ENCODE measurements around the gene IRF5.
"Not testable (repeated sequence)": the region's sequence is repeated elsewhere in the genome, so short reads cannot be mapped to it uniquely, and the experiment has no call there.

IRF5 gene

DNA sequence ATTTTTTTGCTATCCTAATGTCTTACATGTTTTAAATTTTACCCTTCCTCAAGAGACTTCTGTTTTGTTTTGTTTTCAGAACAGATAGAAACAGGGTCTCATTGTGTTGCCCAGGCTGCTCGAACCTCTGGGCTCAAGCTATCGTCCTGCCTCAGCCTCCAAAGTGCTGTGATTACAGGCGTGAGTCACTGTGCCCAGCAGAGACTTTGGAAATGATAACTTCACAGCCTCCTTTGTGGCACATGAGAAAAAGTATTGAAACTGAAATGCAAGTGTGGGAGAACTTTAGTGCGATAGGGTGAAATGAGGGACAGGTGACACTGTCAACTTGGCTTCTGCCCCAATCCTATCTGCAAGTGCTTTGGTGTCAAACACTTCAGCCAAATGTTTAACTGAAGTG lies 21.6 kb downstream of the IRF5 start:
- no peak for DNase-seq (ENCODE audit: low spot score)

DNA sequence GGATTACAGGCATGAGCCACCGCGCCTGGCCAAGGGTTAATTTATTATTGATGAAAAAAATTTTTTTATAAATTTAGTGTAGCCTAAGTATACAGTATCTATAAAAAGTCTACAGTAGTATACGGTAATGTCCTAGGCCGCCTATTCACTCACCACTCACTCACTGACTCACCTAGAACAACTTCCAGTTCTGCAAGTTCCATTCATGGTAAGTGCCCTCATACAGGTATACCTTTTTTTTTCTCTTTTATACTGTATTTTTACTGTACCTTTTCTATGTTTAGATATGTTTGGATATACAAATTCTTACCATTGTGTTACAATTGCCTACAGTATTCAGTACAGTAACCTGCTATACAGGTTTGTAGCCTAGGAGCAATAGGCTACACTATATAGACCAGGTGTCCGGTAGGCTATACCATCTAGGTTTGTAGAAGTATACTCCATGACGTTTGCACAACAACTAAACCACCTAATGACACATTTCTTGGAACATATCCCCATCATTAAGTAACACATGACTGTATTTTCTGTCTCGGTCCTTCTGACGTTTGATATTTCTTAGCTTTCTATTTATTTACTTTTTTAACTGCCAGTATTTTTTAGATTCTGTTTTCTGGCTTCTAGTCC lies 23.4 kb downstream of the IRF5 start:
- no peak for DNase-seq (ENCODE audit: low spot score)

DNA sequence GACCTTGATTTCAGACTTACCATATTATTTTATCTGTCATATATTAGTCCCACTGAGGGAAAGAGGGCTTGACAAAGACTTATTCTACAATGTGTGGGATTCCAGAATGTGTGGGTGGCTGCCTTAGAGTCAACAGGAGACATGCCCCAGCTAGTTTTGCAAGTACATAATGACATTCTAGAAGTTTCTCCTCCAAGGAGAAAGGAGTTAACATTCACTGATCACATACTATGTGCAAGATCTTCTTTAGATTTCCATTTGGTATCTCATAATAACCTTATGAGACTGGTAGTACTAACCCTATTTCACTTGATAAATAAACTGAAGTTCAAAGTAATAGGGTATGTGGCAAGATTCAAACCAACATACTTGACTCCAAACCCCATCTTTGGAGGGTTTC lies 25.2 kb downstream of the IRF5 start:
- DNase-seq (ENCODE audit: low spot score) = no peak

DNA sequence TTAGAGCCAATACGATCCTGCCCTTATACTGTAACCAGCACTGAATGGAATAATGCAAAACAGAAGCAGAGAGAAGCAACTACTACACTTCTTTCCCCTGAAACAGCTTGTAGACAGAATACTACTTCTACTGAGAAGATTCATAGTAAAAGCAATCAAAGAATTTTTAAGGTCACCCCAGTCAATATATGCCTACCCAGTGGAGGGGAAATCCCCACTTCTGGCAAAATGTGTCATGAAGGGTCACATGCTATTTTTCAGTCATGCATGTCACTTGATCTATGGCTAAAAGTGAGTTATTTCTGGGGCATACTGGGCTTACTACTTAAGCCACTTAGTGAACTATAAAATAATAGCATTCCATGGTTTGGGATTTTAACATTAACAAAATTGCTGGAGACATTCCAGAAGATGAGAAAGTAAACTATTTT lies 25.6 kb downstream of the IRF5 start:
- no peak for DNase-seq (ENCODE audit: low spot score)

DNA sequence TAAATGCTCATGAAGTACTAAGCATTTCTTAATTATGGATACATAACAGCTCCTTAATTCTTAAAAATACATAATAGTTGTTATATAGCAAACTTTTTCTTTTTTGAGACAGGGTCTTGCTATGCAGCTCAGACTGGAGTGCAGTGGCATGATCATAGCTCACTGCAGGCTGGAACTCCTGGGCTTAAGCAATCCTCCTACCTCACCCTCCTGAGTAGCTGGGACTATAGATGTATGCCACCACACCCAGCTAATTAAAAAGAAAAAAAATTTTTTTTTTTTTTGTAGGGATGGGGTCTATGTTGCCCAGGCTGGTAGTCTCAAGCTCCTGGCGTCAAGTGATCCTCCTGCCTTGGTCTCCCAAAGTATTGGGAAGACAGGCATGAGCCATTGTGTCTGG lies 30.9 kb downstream of the IRF5 start:
- no peak for DNase-seq (ENCODE audit: low spot score)

DNA sequence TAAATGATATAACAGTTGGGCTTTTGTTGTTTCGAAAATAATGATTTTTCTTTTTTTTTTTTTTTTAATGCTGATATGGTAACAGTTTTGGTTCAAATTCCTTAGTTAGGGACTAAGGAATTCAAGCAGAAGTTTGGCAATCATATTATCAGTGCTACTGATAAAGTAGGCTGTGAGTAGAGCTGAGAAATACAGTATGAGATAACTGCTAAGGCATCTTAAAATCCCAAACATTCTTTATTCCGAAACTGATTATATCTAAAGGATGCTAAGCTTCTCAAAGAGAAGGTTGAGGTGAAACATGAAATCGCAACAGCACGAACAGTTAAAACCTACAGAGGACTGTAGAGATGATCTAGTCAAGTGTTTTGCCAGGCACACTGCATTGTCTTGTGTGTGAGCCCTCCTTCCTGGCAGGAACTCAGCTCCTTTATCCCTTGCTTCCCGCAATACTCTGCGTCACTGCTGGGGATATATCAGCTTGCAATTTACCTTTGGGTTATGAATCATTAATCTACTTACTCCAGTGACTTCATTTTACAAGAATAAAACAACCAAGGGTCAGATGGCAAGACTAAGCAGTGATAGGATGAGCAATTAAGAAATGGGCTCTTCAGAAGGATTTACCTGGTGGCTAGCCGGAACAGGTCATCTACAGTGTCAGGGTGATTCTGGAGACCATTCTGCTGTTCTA lies 36.7 kb downstream of the IRF5 start:
- DNase-seq (ENCODE audit: low spot score) = no peak

DNA sequence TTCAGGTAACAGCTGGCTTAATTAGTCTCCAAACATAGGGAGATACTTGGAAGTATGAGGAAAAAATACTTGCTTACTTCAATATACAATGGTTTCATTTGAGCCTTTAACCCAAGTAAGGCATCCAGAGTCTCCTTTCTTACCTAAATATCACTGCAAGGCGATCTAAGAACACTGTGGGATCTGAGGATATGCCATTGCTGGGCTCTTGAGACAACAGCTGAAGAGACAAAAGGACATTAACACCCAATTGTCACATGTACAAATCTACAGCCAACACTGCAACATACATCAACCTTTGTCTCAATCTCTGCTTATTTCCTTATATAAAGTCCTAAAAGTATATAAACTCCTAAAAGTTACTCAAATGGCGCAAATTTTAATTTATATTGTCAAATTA lies 44.4 kb downstream of the IRF5 start:
- DNase-seq (ENCODE audit: low spot score) = no peak

DNA sequence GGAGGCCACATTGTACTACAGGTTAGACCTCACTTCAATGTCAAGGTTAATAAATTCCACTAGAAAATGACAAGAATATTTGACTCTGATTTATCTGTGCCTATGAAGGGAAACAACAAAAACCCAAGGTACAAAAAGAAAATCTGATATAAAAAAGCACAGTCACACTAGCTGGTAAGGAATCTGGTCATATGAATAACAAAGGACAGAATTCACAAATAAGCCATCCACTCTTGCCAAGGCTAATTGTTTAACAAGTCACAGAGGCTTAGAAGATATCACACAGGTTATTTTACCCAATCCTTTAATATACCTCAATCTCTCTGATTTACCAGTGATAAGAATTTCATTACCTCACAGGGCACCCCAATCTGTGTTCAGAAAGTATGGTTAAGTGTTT lies 47.9 kb downstream of the IRF5 start:
- DNase-seq (ENCODE audit: low spot score) = no peak

DNA sequence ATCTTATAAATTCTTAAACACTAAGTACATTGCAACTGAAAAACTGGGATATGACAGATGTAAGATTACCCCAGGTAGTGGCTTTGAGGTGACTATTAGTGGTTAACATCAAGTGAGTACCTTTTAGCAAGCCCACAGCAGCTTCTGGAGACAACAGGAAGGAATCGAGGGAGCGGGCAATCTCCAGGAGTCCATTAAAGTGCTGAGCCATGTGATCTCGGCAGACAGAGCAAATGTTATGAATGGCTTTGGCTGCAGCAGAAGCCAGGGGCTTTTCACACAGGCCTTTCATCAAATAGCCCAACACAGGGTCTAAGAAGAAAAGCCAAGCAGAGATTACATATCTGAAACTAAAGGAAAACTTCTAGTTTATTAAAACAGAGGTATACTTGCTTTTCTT lies 48.9 kb downstream of the IRF5 start:
- no peak for DNase-seq (ENCODE audit: low spot score)

DNA sequence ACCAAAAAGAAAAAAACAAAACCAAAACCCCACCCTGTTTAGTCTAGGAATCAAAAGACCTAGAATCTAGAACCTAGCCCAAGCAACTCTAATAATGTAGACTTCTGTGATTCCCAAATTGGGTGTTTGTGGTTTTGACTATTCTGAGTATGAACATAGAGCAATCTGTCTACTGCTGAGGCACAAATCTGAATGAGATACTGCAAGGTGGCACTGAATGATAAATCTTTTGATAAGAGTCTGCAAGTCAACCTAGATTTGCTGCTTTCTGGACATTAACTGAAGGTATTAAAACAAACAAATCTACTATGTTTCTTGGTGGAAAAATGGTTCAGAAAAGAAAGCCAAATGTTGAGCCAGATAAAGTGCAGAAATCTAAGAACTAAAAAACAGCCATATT lies 50.6 kb downstream of the IRF5 start:
- no peak for DNase-seq (ENCODE audit: low spot score)

DNA sequence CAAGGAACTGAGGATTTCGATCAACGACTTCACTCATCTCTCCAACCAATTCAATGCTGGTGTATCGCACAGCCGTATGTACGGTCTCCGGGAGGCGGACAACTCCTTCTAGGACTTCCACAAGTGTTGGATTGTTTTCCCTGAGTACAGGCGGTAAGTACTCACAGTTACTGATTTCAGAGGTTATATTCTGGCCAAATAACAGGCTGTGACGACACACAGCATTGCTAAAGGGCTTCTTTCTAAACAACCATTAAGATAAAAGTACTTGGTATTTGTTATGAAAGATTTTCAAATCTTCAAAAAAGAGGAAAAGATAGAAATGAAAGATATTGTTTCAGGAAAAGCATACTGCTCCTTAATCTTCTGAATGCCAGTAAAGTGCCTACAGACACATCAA lies 52.2 kb downstream of the IRF5 start:
- no peak for DNase-seq (ENCODE audit: low spot score)

DNA sequence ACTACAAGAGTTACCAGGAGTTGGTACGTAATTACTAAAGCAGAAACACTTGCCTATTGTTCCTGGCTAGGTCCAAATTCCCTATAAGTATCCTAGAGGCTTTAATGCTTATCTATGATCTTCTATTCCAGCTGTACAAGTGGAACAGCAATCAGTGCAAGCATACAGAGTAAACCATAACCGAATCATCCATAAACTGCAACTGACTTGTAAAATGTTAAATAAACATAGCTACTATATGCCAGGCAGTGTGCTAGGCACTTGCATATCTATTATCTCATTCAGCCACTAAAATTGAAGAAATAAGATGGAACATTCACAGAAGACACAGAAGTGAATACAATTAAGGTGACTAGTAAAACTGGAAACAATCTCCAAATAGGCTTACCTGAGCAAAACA lies 55.7 kb downstream of the IRF5 start:
- DNase-seq (ENCODE audit: low spot score) = no peak

DNA sequence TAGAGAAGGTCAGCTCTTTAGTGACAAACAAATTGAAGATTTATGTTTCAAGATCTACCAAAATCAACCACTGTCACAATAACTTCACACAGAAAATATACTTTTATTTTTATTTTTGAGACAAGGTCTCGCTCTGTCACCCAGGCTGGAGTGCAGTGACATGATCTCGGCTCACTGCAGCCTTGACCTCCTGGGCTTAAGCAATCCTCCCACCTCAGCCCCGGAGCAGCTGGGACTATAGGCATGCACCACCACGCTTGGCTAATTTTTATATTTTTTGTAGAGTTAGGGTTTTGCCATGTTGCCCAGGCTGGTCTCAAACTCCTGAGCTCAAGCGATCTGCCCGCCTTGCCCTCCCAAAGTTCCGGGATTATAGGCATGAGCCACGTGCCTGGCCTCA lies 56.8 kb downstream of the IRF5 start:
- DNase-seq (ENCODE audit: low spot score) = not testable (repeated sequence)

DNA sequence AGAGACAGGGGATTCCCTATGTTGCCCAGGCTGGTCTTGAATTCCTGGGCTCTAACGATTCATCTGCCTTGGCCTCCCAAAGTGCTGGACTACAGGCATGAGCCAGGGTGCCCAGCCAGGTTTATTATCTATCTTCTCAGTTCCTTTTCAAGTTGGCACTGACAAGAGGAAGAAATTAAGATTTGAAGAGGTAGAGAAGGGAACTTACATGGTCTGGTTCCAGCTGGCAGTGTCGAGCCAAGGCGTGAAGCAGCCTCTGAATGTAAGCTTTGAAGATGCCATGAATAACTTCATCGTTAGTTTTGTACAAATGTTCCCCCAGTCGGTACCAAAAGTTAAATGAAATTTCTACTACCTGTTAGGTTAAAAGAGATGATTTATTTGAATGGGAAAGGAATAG lies 59.5 kb downstream of the IRF5 start:
- DNase-seq (ENCODE audit: low spot score) = no peak

Measured in left forelimb (tissue), 1 donor.